Keratinocyte (primary cell): Measurements from ENCODE around the gene BIK. TPM values are rescaled to one million over a fixed set of nuclear protein-coding genes. Genes with fewer than 3 reads are reported as not detected.

Experiments used
- DNase-seq: peaks from one replicate; pipeline ENCODE4 v3.0.0-alpha.2; 2011; ENCODE audit warnings: low read depth, missing footprints, low spot score
- FAIRE-seq: peaks from 2 replicates; lab custom pipeline; 2011; peaks lifted over from hg19 to GRCh38; lab: Jason Lieb, UNC
- H2AFZ ChIP-seq: 2 replicates; pipeline ENCODE4 v1.6.0; 2012; ENCODE audit warnings: low read length, control low read depth, inconsistent platforms; ENCODE audit not compliant: control insufficient read depth
- H3K27ac ChIP-seq: 2 replicates; pipeline ENCODE4 v1.5.1; 2011; ENCODE audit warnings: low read length; ENCODE audit not compliant: control insufficient read depth, insufficient read depth
- H3K27me3 ChIP-seq: 3 replicates; pipeline ENCODE4 v1.6.0; 2011; ENCODE audit warnings: low read length; ENCODE audit not compliant: control insufficient read depth, insufficient read depth; ENCODE audit errors: extremely low read depth
- H3K36me3 ChIP-seq, 2 experiments: 2 replicates in 1 of 2; 3 replicates in 1 of 2; pipeline ENCODE4 v1.5.1; 2011; ENCODE audit warnings: low read length in 2 of 2, mild to moderate bottlenecking in 1 of 2; ENCODE audit not compliant: control insufficient read depth in 2 of 2, insufficient read depth in 2 of 2; ENCODE audit errors: extremely low read depth in 1 of 2
- H3K4me1 ChIP-seq: 3 replicates; pipeline ENCODE4 v1.5.1; 2011; ENCODE audit warnings: low read length; ENCODE audit not compliant: control insufficient read depth, insufficient read depth; ENCODE audit errors: extremely low read depth
- H3K4me2 ChIP-seq: 3 replicates; pipeline ENCODE4 v1.6.0; 2011; ENCODE audit warnings: low read depth, low read length; ENCODE audit not compliant: control insufficient read depth, insufficient read depth; ENCODE audit errors: extremely low read depth
- H3K4me3 ChIP-seq, 3 experiments: fragments of 200-600 bp in 1 of 3; sonication (generic) in 1 of 3; 2 replicates in 2 of 3; 3 replicates in 1 of 3; pipeline ENCODE4 v1.5.1; 2011 to 2016; ENCODE audit warnings: low read length in 3 of 3, mild to moderate bottlenecking in 3 of 3, control low read depth in 2 of 3, inconsistent platforms in 1 of 3, low read depth in 1 of 3, mixed read lengths in 1 of 3, mixed run types in 1 of 3, moderate library complexity in 1 of 3; ENCODE audit not compliant: control insufficient read depth in 2 of 3, insufficient read depth in 2 of 3; ENCODE audit errors: extremely low read depth in 1 of 3
- H3K79me2 ChIP-seq: 2 replicates; pipeline ENCODE4 v1.6.0; 2012; ENCODE audit warnings: low read length; ENCODE audit not compliant: control insufficient read depth, insufficient read depth
- H3K9ac ChIP-seq: 3 replicates; pipeline ENCODE4 v1.6.0; 2011; ENCODE audit warnings: low read length; ENCODE audit not compliant: control insufficient read depth, insufficient read depth; ENCODE audit errors: extremely low read depth
- H3K9me1 ChIP-seq: 3 replicates; pipeline ENCODE4 v1.6.0; 2011; ENCODE audit warnings: low read length; ENCODE audit not compliant: control insufficient read depth, insufficient read depth; ENCODE audit errors: extremely low read depth
- H3K9me3 ChIP-seq: 2 replicates; pipeline ENCODE4 v1.5.1; 2012; ENCODE audit warnings: low read depth, low read length; ENCODE audit not compliant: control insufficient read depth
- H4K20me1 ChIP-seq: 3 replicates; pipeline ENCODE4 v1.6.0; 2011; ENCODE audit warnings: low read length; ENCODE audit not compliant: control insufficient read depth, insufficient read depth; ENCODE audit errors: extremely low read depth
- CTCF ChIP-seq, 3 experiments: IDR thresholded peaks in 1 of 3; conservative IDR thresholded peaks in 1 of 3; optimal IDR thresholded peaks in 1 of 3; 2 replicates in 2 of 3; 3 replicates in 1 of 3; pipeline versions ENCODE3 to v1.5.1; 2011; ENCODE audit warnings: low read length in 3 of 3, mild to moderate bottlenecking in 3 of 3, moderate library complexity in 2 of 3, control low read depth in 1 of 3, inconsistent platforms in 1 of 3; ENCODE audit not compliant: insufficient read depth in 2 of 3; ENCODE audit errors: extremely low read depth in 1 of 3
- EZH2 ChIP-seq: IDR thresholded peaks from one replicate; pipeline ENCODE4 v1.6.1; 2012; ENCODE audit warnings: inconsistent platforms, mild to moderate bottlenecking, low read length, moderate library complexity
- dilution Hi-C: fragments of 300-500 bp; cut with MboI; formaldehyde crosslinking; loops from one replicate; pipeline ENCODE4 v1.7.0; 2020; ENCODE audit warnings: low sequenced_read_pairs; ENCODE audit not compliant: extremely low pct_ligation_motif_present
- polyA plus RNA-seq, 5 experiments: library from polyadenylated mRNA; depleted of rRNA in 3 of 5; stranded (reverse) in 3 of 5; stranded (forward) in 1 of 5; unstranded in 1 of 5; fragments of >200 nt; gene quantifications; 1 replicate in 1 of 5; 2 replicates in 3 of 5; 3 replicates in 1 of 5; pipeline versions ENCODE4 v1.2.1 to v1.2.3, GENCODE V29; 2011 to 2012; ENCODE audit warnings: missing spikeins in 2 of 5, low read depth in 1 of 5, low replicate concordance in 1 of 5

BIK gene
- polyA plus RNA-seq, 1 donor (not counting 4 experiments of a cell fraction or from before 2014, with no cell fraction given): 4.4 TPM

DNA sequence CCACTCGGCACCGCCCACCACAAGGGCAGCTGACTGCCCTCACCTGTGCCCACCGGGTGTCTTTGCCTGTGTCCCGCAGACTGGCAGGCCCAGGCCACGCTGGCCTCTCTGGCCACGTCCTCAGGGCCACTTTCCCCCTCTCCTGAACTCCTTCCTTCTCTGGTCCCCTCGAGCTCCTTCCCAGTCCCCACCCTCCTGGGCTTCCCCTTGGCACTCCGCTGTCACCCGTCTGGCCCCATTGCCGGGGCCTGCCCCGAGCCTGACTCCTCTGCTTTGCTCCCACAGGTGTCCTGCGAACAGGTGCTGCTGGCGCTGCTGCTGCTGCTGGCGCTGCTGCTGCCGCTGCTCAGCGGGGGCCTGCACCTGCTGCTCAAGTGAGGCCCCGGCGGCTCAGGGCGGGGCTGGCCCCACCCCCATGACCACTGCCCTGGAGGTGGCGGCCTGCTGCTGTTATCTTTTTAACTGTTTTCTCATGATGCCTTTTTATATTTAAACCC, 18.4 kb downstream of the BIK start:
- no peak overlapping the region for H3K4me2 ChIP-seq
- no peak overlapping the region for H3K4me3 ChIP-seq
- H3K27ac ChIP-seq: no peak overlapping the region
- no peak overlapping the region for H3K9ac ChIP-seq
- TF ChIP-seq CTCF (optimal IDR thresholded peaks at IDR 0.05 in 1 of 3, IDR thresholded peaks at IDR 0.05 in 1 of 3, conservative IDR thresholded peaks at IDR 0.05 in 1 of 3; ENCODE audit: extremely low read depth in 1 of 3, insufficient read depth in 2 of 3, low read length in 3 of 3): no peak
- no peak for TF ChIP-seq EZH2
- dilution Hi-C loops: no loop called here
- H3K4me1 ChIP-seq: peaks cover 31% of the 10 kb centered on the region
- H3K79me2 ChIP-seq: no peaks in the 10 kb centered on the region
- DNase-seq: no peak
- H3K36me3 ChIP-seq: peaks cover 17 to 18% of the 10 kb centered on the region in 2 experiments
- no peaks in the 10 kb centered on the region for H3K9me3 ChIP-seq
- no peaks in the 10 kb centered on the region for H3K9me1 ChIP-seq
- no peaks in the 10 kb centered on the region for H3K27me3 ChIP-seq
- FAIRE-seq: no peak
- no peak overlapping the region for H2AFZ ChIP-seq
- no peaks in the 10 kb centered on the region for H4K20me1 ChIP-seq

DNA sequence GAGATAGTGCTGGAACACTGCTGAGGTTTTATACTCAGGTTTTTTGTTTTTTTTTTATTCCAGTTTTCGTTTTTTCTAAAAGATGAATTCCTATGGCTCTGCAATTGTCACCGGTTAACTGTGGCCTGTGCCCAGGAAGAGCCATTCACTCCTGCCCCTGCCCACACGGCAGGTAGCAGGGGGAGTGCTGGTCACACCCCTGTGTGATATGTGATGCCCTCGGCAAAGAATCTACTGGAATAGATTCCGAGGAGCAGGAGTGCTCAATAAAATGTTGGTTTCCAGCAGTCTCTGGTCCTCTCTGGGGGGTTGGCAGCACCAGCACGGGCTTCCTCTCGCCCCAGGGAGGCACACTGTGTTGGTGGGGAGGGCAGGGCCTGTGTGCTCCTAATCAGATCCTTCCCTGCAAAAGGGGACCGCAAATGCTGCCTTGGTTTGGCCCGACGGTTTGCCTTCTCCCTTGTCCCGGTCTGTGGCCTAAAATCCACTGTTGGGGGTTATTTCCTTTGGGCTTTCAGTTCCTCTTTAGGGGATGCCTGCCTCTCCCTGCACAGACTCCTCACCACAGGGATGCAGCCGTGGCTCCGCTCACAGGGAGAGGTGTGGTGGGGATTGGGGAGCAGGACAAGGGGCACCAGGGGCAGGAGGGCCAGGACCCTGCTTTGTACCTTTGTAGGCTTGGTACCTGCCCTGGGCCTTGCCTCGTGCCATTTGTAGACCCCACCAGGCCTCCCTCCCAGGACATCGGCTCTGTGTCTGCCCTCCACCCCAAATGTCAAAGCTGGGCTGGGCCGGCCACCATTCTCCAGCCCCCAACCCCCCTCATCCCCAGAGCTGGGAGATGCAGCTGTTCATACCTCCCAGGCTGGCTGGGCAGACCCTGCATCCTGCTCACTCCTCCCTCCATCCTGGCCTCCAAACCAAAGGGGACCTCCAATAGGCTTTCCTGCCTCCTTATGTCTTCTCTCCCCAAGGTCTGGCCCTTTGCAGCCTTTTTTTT, 19.2 kb downstream of the BIK start:
- Histone ChIP-seq H2AFZ (no peak overlapping the region), H3K4me3 (no peak overlapping the region), H3K79me2 (no peaks in the 10 kb centered on the region), H3K27ac (no peak overlapping the region), H3K9ac (no peak overlapping the region), H4K20me1 (no peaks in the 10 kb centered on the region), H3K4me2 (no peak overlapping the region), H3K4me1 (peaks cover 31% of the 10 kb centered on the region), H3K27me3 (no peaks in the 10 kb centered on the region), H3K9me3 (no peaks in the 10 kb centered on the region), H3K36me3 (peaks cover 18 to 21% of the 10 kb centered on the region in 2 experiments), H3K9me1 (no peaks in the 10 kb centered on the region)
- DNase-seq: no peak
- dilution Hi-C loops: no loop called here
- TF ChIP-seq CTCF (optimal IDR thresholded peaks at IDR 0.05 in 1 of 3, IDR thresholded peaks at IDR 0.05 in 1 of 3, conservative IDR thresholded peaks at IDR 0.05 in 1 of 3; ENCODE audit: extremely low read depth in 1 of 3, insufficient read depth in 2 of 3, low read length in 3 of 3) (no peak), EZH2 (no peak)
- FAIRE-seq: no peak
